KG1 (cell line): ENCODE results near the gene UBE2QL1.
"Not testable (repeated sequence)": the region's sequence is repeated elsewhere in the genome, so short reads cannot be mapped to it uniquely, and the experiment has no call there.

Experiments
- DNase-seq: peaks from one replicate; lab custom pipeline; 2025; lab: John Stamatoyannopoulos, UW

Gene UBE2QL1

DNA sequence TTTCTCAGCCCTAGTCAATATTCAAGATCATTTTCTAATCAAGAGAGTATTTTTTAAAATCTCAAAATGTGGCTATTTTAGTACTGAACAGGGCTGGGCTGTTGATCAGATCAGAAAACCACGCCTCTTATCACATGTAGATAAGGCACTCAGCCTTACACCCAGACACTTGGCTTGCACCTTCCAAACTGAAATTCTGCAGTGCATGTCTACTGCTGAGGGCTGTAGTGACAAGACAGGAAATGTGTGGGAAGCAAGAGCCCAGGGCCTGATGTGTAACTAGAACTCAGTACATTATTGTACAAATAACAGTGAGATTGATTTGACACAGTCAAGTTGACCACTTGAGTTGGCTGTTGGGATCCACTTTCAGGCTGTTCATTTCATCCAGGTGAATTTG lies 48.6 kb downstream of the UBE2QL1 start:
- DNase-seq: no peak

DNA sequence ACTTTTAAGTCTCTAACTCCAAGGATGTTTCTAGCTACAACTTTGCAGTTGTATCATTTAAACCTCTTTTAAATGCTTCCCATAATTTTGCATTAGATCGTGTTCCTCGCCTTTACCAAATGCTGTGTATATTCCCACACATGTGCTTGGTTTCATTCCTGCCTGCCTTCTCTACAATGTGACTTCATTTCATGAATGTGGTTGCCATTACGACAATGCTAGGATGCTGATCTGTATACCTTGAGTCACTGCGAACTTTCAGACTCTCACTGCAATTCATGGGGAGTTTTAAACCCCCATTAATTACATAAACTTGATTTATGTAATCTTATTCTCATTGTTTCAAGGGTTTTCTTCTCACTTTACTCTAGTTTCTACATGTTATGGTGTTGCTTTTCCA lies 50.3 kb downstream of the UBE2QL1 start:
- no peak for DNase-seq

DNA sequence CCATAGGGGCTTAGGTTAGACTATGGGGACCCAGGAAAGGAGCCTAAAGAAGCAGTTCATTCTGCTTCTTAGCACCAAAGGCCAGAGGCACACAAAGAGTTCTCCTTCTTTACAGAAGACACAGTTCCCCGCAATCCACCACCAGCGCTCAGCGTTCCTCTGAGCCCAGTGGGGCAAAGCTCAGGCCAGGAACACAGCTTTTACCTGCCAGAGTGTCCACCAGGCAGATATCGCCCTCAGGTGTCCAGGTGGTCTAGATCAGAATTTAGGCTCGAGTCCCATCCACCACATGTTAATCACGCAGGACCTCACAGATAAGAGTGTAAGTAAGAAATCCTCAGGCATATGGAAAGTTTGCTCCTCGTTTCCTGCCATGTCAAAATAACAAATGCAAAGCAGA lies 53.0 kb downstream of the UBE2QL1 start:
- DNase-seq: no peak

DNA sequence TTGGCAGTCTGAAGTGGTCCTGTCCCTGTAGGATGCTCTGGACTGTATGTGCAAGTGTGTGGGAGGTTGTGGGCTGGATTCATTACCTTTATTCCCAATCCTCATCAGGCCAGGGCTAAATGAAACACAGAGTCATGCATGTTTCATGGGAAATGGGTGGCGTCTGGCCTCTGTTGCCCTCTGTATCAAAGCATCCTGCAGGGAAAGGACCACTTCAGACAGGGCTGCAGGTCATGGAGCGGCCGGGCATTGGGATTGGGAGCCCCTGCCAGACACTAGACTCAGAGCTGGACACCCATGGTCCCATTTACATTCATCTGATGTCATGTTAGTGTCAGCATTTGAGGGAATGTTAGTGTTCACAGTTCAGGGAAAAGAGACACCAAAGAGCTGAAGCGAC lies 53.8 kb downstream of the UBE2QL1 start:
- DNase-seq: no peak

DNA sequence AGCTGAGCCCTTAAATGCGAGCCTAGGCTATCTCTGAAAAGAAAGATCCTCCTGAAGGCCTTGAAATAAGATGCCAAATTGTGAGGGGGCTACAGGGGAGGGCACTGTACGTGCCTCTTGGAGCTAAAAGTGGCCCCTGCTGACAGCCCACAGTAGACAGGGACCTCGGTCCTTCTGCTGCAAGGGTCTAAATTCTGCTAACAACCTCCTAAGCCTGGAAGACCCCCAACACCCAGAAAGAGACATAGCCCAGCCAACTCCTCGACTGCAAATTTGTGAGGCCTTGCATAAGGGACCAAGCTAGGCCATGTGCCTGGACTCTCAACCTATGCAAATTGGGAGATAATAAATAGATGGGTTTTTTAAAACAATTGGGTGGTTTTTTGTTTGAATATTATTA lies 54.7 kb downstream of the UBE2QL1 start:
- DNase-seq: no peak

DNA sequence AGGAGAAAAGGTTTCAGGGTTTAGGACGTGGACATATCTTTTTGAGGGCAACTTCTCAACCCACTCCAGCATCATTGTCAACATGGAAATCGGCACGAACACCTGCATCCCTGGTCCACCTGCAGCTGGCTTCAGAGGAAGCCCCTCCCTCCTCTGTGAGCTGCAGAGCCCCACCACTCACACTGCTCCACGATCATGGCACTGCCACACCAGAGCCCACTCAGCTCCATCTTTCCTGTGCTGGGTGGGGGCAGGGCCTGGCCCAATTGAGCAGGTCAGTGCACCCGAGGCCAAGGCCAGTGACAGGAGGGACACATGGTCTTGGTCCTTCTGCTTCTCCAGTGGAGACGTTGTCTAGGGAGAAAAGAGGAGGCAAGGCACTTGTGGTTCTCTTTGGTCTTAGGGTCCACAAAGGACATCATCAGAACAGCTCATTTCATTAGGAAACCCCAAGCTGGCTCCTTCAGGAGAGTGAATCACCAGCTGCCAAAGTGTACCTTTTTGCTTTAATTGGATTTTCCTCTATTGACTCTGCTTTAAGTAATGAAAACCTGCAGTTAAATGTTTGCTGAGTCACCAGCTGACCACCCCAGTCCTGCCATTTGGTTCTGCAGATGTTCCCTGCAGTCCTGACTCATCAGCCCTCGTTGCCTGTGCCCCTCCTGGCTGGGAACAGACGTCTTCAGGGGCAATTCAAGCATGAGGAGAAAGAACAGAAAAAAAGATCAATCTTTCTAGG lies 56.2 kb downstream of the UBE2QL1 start:
- DNase-seq: no peak

DNA sequence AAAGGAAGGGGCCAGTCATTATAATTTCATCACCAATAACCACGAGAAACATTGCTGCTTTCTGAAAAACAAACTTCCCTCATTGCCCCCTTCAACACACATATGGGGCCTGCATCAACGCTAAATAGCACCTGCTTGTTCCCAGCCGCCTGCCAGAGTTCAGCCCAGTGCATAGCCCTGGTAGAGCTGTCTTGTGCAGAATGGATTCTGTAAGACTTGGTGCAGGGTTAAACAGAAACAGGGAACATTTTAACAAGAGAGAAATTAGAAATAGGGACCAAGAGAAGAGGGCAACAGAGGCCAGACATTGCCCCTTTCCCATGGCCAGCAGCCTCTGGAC lies 56.7 kb downstream of the UBE2QL1 start:
- DNase-seq: no peak

DNA sequence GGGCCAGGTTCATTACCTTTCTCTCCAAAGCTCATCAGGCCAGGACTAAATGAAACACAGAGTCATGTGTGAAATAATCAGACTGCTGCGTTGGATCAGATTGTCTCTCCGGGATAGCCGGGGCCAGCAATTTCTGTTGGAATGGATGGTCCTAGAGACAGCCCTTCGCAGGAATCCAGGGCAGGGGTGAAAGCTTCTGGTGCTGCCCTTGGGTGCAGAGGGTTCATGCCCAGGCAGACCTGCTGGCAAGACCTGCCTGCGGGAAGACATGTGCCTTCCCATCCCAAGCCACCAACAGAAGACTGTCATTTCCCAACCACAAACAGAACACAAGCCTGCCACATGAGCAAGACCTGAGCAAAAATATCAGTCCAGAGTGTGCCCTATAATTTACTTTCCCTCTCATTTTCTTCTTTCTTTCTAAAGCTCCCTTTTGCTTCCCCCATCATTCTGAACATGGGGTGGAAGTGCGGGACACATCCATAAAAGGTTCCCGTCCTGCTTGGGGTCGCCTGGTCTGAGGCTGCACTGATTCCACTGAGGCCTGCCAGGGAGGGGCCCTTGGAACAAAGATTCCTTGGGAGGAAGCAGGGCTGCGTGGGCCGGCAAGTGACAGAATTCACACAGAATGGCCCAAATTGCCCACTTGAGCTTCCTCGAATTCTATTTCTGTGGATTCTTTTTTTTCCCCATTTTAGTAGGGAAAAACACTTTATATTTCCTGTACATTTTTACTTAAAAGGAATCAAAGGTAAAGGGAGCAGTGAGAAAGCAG lies 57.3 kb downstream of the UBE2QL1 start:
- DNase-seq: no peak

DNA sequence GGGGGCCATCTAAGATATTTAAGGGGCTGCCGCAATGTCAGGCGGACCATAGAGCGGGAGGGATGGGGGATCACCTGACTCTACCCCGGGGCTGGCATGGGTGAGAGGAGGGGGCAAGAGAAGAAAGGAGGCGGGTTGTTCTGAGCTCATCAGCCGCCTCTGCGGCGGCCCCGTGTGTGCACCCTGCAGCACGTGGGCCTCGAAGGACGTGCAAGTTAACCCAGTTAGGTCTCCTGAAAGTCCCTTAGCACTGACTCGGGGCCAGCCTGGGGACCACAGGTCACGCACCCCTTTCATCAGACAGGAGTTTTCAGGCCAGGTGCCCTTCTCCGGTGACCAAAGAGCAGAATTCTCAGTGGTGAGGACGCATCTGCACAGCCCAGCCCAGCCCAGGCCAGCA lies 58.0 kb downstream of the UBE2QL1 start:
- DNase-seq: no peak

DNA sequence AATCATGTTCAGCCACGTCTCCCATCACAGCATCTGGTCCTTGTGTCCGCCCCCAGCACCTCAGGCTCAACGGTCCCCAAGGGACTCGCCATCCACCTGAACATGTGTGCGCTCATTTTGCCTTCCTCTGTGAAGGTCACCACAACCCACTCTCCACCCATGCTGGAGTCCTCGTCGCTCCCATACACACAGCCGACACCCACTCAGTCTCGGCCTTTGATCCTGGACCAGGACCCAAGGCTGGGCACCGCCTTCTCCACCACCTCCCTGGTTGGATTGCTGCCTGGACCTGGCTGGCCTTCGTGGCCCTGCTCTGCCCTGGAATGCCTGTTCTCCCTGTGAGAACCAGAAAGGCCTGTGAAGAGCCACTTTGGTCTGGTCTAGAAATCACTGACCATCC lies 60.3 kb downstream of the UBE2QL1 start:
- DNase-seq: no peak

DNA sequence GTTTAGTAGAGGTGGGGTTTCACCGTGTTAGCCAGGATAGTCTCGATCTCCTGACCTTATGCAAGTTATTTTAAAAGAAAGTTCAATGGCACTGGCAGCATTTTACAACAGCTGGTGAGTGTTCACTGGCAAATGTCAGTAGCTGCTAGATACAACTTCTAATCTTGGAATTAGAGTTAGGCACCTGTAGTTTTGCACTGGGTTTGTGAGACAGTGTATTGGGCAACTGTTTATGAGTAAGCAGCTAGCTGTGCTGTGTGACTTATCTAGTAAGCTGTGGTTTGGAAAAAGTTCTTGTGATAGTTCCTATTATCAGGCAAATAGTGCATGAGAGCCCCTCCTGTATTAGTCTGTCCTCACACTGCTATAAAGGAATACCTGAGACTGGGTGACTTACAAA lies 61.5 kb downstream of the UBE2QL1 start:
- DNase-seq: no peak

DNA sequence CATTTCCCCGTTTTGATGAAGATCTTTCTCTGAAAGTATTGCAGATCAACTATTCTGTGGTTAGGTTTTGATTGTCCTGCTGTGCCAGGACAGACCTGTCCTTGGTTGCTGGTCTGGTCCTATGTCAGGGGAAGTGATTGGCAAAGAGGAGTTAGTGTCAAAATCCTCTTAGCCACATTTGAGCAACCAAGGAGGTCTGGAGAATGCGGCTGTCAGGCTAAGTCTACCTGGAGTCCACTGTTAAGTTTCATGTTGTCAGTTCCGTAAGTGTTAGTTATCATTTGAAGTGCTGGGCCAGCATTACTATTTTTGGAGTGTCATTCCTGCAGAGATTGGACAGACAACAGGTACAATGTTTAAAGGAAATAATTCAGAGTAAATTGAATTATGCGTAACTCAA lies 62.3 kb downstream of the UBE2QL1 start:
- no peak for DNase-seq

DNA sequence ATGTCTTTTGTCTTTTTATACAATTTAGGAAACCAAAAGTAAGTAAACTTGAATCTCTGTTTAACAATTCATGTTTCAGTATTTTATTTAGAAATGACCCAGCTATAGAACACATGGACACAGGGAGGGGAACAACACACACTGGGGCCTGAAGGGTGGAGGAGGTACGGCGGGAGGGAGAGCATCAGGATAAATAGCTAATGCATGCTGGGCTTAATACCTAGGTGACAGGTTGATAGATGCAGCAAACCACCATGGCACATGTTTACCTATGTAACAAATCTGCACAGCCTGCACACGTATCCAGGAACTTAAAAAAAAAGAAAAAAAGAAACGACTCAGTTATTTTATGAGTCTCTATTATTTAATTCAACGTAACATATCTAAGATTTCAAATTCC lies 67.2 kb downstream of the UBE2QL1 start:
- not testable (repeated sequence) for DNase-seq

DNA sequence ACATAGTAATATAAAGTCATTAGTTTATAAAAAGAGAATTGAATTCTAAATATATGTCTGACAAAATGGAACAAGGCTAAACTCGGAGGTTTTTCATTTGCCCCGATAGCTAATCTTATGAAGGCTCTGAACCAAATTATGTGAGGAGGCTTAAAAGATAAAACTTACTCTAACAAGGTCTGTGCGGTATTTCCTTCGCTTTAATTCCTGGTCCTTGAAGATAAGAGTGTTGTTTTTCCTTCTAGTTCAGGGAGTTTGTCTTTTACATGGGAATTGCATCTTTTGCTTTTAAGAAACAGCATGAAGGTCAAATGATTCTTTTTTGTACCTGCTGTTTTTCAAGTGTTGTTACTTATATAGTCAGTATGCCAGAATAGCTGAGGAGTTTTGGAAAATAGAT lies 68.2 kb downstream of the UBE2QL1 start:
- no peak for DNase-seq

DNA sequence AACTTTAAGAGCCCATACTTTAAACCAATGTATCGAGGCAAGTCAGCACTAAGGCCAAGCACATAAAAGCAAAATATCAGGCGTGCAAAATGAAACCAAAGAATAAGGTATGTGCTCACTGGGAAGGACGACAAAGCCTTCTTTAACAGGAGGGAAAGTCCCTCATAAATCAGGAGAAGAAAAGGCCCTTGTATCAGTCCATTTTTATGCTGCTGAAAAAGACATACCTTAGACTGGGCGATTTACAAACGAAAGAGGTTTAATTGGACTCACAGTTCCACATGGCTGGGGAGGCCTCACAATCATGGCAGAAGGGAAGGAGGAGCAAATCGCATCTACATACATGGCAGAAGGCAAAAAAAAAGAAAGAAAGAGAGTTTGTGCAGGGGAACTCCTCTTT lies 68.9 kb downstream of the UBE2QL1 start:
- DNase-seq: no peak

DNA sequence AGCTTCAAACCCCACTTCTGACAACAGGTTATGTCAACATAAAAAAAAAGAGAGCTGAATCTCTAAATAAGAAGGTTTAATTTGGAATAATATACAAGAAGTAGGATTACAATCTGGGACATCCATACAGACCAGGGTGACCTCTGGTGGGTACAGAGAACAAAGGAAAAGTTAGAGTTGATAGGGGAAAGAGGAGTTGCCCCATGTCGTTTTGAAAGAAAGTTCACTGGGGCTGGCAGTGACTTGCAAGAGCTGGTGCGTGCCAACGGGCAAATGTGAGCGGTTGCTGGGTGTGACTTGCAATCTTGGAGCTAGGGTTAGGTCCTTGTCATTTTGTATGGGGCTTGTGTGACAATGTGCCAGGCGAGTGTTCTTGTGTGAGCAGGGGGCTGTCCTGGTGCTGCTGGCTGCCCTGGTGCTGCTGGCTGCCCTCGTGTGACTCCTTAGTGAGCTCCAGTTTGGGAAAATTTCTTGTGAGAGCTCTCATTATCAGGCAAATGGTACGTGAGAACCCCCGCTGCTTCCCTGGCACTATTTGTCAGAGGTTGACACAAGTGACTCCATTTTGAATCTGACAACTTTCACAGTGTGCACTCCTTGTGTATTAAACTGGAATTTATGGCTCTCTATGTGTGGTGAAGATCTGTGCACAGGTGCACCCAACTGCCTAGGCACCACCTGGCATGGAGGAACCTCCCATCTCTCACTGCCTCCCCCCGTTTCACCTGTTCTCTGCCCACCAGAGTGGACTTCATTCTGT lies 69.8 kb downstream of the UBE2QL1 start:
- DNase-seq: no peak

DNA sequence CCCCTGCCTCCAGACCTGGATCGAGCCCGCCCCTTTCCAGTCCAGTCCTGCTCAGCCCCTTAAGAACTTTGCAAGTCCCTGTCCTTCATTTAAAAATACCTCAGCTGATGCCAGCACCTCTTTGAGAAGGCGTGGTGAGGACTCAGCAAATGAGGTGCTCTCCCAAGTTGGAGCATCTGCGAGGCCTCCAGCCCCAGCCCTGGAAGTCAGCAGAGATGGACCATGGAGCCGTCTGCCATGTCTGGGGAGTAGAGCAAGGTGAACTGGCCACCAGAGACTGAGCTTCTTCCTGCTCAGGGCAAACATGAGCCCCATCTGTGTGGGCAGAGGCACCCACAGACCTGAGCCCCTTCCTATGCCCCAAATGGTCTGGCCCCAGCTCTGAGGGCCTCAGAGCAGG lies 71.5 kb downstream of the UBE2QL1 start:
- DNase-seq: no peak

DNA sequence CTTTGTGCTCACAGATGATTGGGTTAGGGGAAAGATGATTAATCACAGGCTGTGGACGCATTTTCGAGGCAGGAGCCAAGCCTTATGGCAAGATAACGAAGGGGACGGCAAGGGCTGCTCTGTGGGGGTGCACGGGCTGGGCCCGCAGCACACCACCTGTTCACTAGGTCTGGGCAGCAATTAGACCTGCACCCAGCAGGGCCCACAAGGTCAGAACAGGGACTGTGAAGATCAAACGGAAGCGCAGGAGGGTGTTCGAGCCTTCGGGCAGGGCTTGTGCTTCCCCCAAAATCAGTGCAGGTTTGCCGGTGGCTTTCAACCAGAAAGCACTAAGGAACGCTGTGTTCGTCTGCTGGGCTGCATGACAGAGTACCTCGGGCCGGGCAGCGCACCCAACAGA lies 73.7 kb downstream of the UBE2QL1 start:
- DNase-seq: no peak

DNA sequence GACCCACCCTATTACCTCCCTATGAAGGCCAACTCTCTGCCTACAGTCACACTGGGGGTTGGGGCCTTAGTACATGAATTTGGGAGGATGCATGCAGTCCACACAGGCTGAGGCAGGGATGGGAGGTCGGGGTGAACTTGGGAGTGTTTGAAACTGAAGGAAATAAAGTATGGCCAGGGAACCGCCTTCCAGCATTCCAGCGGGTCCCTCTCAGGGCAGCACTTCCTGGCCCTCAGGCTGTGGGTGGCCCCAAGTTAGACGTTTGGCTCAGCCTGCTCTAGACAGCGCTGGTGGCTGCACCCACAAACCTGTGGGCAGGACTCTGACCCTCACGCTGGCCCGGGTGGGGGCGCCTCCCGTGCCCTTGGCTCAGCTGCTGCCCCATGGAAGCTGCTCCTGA lies 74.3 kb downstream of the UBE2QL1 start:
- DNase-seq: no peak

DNA sequence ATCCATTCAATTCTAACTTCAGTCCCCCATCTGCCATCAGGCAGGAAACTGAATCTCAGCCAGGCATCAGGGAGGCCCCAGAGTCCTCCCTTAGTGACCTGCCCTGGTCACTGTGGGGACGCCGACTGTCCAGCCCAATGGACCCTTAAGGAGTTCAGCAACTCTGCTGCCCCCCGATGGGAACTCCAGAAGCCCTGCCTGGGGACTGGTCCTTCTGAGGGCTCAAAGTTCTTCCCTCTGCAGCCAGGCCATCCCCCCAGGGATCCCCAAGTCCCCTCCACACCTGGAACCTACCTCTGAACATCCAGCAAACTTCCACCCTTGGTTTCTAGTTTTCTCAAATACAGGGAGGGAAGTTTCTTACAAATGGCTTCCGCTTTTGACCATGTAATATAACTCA lies 76.8 kb downstream of the UBE2QL1 start:
- no peak for DNase-seq

DNA sequence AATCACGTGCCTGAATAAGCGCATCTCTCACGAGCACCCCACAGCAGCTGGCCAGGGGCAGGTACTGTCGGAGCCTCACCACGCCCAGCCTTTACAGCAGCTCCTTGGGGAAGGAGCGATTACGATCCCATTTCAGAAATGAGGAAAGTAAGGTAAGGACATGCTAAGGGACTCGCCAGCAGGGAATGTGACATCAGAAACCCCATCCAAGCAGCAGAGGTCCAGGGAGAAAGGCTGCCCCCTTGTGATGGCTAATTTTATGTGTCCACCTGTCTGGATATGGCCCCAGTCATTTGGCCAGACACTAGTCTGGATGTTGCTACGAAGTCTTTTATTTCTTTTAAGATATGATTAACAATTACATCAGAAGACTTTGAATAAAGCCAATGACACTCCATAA lies 77.3 kb downstream of the UBE2QL1 start:
- no peak for DNase-seq

DNA sequence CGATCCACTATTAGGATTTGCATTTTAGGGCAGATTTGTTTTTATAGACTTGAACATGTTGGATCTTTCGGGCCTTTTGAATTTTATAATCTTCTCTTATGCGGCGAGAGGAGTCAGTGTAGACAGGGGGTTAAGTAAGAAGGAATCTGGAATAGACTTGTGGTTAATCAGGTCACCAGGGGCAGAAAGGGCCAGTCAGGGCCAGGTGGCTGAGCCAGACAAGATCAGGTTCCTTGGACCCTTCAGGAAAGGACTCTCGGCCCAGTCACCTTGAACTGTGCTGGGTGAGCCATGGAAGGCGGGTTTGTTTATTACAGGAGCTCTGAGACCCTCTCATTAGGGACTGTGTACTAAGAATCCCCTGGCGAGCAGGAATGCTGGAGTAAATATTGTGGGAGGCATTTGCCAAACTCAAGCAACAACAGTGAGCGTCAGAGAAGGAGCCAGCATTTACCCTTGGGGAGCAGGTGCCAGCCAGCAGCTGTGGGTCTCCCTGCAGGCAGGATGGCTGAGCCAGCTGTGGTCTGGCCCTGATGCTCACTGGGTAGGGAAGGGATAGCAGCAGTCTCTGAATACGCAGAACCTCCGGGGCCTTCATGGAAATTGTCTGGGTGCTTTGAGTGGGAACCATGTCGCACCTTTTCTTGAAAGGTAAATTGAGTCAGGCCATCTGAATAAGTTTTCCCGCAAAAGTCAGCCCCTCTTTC lies 79.2 kb downstream of the UBE2QL1 start:
- DNase-seq: no peak

DNA sequence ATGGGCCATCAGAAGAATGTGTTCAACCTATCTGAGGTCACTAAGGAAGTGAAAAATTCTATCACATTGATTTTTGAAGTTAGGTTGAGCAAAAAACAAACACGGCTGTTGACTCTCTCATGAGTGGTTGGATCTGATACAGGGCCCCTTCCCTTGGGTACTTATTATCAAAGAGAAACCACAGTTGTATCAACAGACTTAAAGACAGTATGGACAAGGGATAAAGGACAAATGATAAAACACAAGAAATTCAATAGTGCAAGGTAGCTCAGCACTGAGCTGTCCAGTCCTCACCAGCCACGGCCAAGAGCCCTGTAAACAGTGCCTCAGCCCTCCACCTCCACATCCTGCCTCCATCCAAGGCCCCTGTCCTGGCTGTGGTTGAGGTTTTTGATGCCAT lies 86.9 kb downstream of the UBE2QL1 start:
- no peak for DNase-seq
